K562 (cell line): ENCODE results near the gene DLGAP1.

ENCODE experiments used
- MTF1 ChIP-seq: fragments of 250-450 bp; sonication (Bioruptor Pico); IDR thresholded peaks from 2 replicates; pipeline ENCODE4 v1.9.0; 2021; ENCODE audit warnings: moderate library complexity, mild to moderate bottlenecking, inconsistent platforms, borderline replicate concordance
- POLR2A ChIP-seq: fragments of 450-650 bp; conservative IDR thresholded peaks from 2 replicates; pipeline ENCODE4 v1.6.1; 2016
- TF ChIP-seq, protein P1 (sequence below): fragments of 250-450 bp; sonication (Bioruptor Pico); IDR thresholded peaks from 2 replicates; pipeline ENCODE4 v1.8.0; 2022; ENCODE audit warnings: moderate library complexity, mild to moderate bottlenecking, inconsistent platforms

DNA sequence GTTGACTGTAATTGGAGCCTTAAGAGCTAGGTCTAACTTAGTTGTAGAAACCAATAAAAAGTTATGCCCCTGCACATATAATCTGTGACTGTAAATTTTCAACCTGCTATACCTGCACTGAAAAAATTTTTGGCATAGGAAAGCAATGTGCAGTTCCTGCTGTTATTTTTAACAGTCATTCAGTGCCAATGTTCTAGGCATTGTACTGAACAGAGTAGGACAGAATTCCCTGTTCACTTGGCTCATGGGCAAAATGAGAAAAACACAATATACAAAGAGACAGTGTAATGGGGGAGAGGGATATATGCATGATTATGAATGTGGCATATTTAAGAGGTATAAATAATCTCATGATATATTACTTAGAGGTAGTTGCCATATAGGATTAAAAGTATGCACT lies 547.2 kb downstream of the DLGAP1 start:
- TF ChIP-seq, protein P1, sequence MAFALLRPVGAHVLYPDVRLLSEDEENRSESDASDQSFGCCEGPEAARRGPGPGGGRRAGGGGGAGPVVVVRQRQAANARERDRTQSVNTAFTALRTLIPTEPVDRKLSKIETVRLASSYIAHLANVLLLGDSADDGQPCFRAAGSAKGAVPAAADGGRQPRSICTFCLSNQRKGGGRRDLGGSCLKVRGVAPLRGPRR = no peak
- no peak for TF ChIP-seq MTF1 (CRISPR knock-in tag)
- no peak for TF ChIP-seq POLR2A
